Thyroid gland (tissue), 4 donors: ENCODE results near the gene WDR27.

Experiments used
- CTCF ChIP-seq, 6 experiments: fragments of 200-600 bp in 3 of 6; fragments of 450-650 bp in 3 of 6; sonication (generic) in 3 of 6; IDR thresholded peaks; one replicate each; pipeline ENCODE4 v1.5.1; 2016 to 2019; ENCODE audit warnings: antibody characterized with exemption in 6 of 6, mild to moderate bottlenecking in 2 of 6, inconsistent platforms in 1 of 6, moderate library complexity in 1 of 6
- POLR2A ChIP-seq, 2 donors: fragments of 450-650 bp; IDR thresholded peaks; one replicate each; pipeline ENCODE4 v1.6.1; 2017; ENCODE audit warnings: antibody characterized with exemption in 2 of 2, mild to moderate bottlenecking in 2 of 2, moderate library complexity in 1 of 2

DNA sequence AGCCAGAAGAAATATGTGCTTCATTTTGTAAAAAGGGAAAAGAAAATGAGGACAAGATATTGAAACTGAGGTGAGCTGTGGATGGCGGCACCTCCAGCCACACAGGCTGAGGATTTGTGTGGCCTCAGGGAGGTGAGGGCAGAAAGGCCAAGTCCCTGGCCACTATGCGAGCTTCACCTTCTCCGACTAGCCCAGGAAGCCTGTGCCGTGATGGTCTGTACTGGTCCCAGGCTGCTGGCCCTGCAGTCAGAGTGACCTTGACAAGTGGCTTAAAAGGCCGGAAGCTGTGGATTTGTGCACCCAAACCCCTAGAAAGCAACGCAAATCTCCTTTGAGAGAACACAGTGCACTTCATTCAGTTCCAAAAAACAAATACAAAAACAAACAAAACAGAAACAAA lies 48.1 kb downstream of the WDR27 start:
- TF ChIP-seq CTCF (IDR thresholded peaks at IDR 0.05), result no peak
- TF ChIP-seq POLR2A (IDR thresholded peaks at IDR 0.05), result no peak
